ENCODE results near the gene SPDYE9.
"Not testable (repeated sequence)": the region's sequence is repeated elsewhere in the genome, so short reads cannot be mapped to it uniquely, and the experiment has no call there.

The SPDYE9 gene, protein sequence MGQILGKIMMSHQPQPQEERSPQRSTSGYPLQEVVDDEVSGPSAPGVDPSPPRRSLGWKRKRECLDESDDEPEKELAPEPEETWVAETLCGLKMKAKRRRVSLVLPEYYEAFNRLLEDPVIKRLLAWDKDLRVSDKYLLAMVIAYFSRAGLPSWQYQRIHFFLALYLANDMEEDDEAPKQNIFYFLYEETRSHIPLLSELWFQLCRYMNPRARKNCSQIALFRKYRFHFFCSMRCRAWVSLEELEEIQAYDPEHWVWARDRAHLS

DNA sequence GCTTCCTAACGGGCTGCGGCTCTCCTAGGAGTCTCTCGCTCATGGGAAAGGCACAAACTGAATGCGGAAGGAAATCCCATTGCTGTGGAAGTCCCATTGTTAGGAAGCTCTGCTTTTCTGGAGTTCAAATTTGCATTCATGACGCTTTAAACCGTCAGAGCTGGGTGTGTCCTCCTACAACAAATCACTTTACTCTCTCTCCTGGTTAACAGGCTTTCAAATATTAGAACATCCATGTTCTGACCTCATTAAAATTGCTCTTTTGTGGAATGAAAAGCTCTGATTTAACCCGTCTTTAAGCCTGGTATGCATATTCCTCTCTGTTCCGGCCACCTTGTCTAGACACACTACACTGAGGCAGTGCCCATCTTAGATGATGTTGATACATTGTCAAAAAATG is at the start of gene SPDYE9:
Gene SPDYE9 (minus strand): TSS at position 101 of the 400 bp plus-strand sequence. CDS start 1,800 bp downstream, outside the sequence.
- DNase-seq, result not testable (repeated sequence)

DNA sequence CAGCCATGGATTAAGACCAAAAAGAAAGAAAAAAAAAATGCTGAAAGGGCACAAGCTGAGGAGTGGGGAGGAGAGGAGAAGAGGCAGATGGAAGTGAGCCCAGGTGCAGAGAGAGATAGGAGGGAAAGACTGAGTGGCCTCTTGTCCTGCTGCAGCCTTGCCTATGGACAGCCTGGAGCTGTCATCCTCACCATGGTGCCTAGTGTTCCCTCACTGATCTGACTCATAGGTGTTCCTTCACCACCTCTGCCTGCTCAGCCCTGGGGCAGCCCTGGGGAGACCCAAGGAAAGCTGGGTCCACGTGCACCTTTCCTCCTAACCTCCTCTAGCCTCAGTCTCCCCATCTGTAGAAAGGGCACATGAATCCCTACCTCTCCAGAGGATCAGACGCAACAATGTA is 49.0 kb upstream of the SPDYE9 start:
- not testable (repeated sequence) for DNase-seq

DNA sequence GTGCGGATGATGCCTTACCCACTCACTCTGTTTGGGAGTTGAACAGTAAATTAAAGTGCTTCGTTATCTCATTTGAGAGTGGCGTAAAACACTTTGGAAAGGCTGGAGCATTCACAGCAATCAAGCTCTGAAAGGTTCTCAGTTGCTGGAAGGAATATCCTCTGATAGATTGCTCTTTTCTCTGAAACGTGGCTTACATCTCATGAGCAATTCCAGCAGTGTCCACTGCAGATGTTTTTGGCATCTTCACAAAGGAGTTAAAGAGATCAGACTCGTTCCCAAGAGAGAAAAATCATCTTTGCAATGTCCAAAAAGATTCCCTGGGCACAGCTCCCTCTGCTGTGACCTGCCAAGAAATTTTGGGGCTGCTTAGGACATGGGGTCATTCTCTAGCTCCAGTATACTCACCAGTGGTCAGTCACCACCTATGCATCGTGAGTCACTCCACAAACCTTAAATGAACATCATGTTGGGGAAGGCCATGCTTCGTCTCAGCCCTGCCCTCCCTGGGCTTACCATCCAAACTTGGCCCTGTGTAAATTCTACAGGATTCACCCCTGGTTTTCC is 46.9 kb upstream of the SPDYE9 start:
- DNase-seq, result not testable (repeated sequence)

DNA sequence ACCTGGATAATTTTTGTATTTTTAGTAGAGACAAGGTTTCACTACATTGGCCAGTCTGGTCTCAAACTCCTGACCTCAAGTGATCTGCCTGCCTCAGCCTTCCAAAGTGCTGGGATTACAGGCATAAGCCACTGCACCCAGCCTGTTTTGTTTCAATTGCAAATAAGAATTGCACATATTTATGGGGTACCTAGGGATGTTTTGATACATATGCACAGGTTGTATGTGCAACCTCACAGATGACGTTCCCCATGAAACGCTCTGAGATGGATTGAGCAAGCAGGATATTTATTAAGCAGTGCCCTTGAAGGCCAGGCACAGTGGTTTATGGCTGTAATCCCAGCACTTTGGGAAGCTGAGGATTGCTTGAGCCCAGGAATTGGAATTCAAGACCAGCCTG is 44.8 kb upstream of the SPDYE9 start:
- DNase-seq, result not testable (repeated sequence)

DNA sequence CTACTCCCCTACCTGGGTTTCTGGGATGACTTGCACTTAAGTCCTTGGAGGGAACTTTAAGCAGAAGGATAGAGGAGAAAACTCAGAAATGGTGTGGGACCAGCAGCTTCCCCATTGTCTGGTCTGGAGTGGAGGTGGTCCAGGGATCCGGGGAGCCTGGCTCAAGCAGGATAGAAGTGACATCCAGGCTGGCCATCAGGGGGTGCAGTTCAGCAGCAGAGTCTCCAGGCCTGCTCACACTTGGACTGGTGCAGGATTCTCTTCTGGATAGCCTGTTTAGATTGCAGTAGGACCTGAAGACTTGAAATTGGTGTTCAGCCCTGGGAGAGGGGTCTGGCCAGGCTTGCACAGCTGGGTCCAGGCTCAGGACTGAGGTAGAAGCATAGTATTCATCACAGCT is 38.3 kb upstream of the SPDYE9 start:
- not testable (repeated sequence) for DNase-seq

DNA sequence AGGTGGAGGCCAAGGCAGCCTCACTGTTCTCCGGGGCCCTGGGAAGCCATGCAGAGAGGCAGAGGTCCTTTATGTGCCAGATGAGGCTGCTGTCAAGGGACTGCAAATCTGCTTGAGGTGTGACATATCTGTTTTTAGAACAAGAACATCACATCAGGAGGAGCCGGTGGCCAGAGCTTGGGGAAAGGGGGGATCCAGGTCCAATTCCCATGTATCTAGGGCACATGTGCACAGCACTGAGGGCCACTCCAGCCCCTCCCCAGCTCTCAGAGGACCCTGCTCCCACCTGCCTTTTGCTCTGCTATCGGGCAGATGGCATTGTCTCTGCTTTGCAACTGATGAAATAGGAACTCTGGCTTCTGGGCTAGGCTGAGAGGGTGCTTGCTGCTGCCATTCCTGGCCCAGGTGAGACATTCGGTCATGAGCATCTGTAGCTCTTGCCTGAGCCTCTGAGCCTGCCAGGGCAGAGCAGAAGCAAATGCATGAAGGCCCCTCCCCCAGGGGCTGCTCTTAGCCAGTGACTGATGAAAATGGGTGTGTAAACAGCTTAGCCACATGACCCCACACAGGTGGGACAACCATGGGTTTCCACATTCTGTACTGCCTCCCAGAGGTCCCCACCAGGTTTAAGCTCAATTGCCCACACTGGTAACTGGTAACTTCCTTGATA is 37.1 kb upstream of the SPDYE9 start:
- not testable (repeated sequence) for DNase-seq

DNA sequence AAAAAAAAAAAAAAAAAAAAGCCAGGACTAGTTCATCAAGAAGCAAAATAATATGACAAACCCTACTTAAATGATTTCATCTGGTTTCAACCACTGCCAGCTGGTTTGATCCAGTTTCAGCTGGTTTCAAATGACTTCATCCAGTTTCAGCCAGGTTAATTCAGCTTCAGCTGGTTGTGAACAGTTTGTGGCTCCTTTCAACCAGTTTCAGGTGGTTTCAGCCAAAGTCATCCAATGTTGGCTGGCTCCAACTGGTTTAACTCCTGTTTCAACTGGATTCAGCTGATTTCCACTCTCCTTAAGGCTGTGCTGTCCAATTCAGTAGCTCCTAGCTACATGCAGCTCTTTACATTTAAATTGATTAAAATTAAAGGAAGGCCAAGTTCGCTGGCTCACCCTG is 32.3 kb upstream of the SPDYE9 start:
- not testable (repeated sequence) for DNase-seq

DNA sequence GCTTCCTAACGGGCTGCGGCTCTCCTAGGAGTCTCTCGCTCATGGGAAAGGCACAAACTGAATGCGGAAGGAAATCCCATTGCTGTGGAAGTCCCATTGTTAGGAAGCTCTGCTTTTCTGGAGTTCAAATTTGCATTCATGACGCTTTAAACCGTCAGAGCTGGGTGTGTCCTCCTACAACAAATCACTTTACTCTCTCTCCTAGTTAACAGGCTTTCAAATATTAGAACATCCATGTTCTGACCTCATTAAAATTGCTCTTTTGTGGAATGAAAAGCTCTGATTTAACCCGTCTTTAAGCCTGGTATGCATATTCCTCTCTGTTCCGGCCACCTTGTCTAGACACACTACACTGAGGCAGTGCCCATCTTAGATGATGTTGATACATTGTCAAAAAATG is 28.0 kb downstream of the SPDYE9 start, which contains the start of gene SPDYE11:
Gene SPDYE11 (minus strand): TSS at position 101 of the 400 bp plus-strand sequence. CDS start 1,800 bp downstream, outside the sequence.
- not testable (repeated sequence) for DNase-seq

DNA sequence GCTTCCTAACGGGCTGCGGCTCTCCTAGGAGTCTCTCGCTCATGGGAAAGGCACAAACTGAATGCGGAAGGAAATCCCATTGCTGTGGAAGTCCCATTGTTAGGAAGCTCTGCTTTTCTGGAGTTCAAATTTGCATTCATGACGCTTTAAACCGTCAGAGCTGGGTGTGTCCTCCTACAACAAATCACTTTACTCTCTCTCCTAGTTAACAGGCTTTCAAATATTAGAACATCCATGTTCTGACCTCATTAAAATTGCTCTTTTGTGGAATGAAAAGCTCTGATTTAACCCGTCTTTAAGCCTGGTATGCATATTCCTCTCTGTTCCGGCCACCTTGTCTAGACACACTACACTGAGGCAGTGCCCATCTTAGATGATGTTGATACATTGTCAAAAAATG is 56.2 kb downstream of the SPDYE9 start, which contains the start of gene SPDYE8:
Gene SPDYE8 (minus strand): TSS at position 101 of the 400 bp plus-strand sequence. CDS start 1,800 bp downstream, outside the sequence.
- DNase-seq, result not testable (repeated sequence)

Measured in cortex of kidney (tissue), 1 donor.